Activated effector memory CD4-positive, alpha-beta T cell treated with anti-CD3 and anti-CD28 coated beads, Interleukin-2, amount 50 U/mL, for 16 hours (primary cell): ENCODE data around the gene MGAT3.
"Not testable (repeated sequence)": the region's sequence is repeated elsewhere in the genome, so short reads cannot be mapped to it uniquely, and the experiment has no call there.

Experiments used
- DNase-seq: peaks from one replicate; pipeline ENCODE4 v3.0.0-alpha.2; 2020

The MGAT3 gene

DNA sequence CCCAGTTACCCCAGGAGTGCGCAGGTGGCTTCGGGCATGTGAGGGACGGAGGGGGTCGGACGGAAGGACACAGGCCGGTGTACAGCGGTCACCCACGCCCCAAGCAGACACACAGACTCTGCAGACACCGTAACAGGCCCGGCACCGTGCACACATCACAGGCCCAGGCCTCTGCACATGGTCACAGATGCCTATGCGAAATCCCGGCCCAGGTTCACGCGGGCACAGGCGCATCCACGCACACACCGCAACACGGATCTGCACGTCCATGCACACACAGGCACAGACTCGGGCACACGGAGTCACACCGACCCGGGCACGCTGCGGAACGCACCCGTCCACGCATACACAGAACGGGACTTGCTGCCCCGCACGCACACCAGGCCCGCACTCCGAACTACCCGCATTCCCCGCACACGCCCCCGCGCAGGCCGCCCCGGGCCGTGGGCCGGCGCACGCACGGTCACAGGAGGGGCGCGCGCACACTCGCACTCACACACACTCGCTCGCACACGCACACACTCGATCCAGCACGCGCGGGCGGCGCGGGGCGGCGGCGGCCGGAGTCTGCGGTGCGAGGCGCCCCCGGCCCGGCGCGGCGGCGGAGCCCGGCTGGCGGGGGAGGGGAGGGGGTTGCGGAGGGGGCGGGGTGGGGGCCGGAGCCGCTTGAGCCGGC is at the start of gene MGAT3:
Gene MGAT3 (plus strand): TSS at position 491 of the 676 bp plus-strand sequence. CDS start 30,336 bp downstream, outside the sequence.
- DNase-seq: no peak

- DNase-seq: no peak
Observed at GRCh38 chr22:39408173-39408572, 48.6 kb upstream of the MGAT3 start.

GRCh38 chr22:39408807-39409206 is 48.0 kb upstream of the MGAT3 start:
- DNase-seq: no peak

GRCh38 chr22:39409516-39410029 is 47.2 kb upstream of the MGAT3 start:
- no peak for DNase-seq

GRCh38 chr22:39410264-39410663 is 46.5 kb upstream of the MGAT3 start:
- DNase-seq: no peak

DNA sequence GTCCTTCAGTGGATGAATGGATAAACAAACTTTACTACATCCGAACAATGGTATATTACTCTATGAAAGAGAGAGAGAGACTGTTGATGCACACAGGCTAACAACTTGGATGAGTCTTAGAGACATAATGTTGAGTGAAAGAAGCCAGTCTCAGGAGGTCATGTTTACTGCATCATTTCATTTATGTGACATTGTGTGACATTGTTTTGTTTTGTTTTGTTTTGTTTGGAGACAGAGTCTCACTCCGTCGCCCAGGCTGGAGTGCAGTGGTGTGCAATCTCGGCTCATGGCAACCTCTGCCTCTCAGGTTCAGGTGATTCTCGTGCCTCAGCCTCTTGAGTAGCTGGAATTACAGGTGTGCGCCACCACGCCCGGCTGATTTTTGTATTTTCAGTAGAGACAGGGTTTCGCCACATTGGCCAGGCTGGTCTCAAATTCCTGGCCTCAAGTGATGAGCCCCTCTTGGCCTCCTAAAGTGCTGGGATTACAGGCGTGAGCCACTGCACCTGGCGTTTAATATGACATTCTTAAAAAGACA is 44.9 kb upstream of the MGAT3 start:
- not testable (repeated sequence) for DNase-seq

DNA sequence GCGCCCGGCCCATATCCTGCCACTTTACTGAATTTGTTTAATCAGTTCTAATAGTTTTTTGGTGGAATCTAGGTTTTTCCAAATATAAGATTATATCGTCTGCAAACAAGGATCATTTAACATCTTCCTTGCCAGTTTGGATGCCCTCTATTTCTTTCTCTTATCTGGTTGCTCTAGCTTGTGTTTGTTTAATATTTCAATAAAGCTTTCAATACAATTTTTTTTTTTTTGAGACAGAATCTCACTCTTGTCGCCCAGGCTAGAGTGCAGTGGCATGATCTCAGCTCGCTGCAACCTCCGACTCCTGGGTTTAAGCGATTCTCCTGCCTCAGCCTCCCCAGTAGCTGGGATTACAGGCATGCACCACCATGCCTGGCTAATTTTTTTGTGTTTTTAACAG is 43.6 kb upstream of the MGAT3 start:
- DNase-seq: not testable (repeated sequence)

- no peak for DNase-seq
Observed at GRCh38 chr22:39414377-39414776, 42.4 kb upstream of the MGAT3 start.

DNA sequence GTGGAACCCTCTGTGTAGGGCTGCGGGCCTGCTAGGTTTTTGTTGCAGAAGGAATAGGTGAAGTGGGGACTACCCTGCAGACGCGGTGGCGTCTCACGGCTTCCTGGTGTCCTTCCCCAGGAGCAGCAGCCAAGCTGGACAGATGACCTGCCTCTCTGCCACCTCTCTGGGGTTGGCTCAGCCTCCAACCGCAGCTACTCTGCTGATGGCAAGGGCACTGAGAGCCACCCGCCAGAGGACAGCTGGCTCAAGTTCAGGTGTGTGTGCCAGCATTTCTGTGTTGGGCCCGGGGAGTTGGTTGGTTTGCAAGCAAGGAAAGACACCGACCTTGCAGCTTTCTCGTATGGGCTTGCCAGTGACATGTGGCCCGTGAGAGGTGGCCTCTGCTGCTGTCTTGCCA is 41.9 kb upstream of the MGAT3 start:
- no peak for DNase-seq

GRCh38 chr22:39415506-39415905 is 41.3 kb upstream of the MGAT3 start:
- DNase-seq: no peak

DNA sequence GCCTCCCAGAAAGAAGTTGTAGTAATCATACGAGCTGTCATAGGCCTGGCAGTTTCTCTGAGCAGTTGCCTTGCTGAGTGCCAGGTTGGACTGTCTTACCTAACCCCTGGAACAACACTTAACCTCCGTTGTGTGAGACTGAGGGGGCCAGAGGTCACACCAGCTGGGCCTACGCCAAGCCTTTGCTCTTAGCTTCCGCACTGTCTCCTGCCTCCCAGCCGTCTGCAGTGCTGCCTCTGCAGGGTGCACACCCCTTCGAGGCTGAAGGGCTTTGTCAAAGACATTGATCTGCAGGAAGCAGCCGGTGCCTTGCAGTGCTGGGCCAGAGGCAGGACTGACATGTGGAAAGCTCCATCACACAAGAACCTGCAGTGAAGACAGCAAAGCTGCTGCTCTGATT is 40.5 kb upstream of the MGAT3 start:
- DNase-seq: no peak

- no peak for DNase-seq
Observed at GRCh38 chr22:39417641-39418040, 39.2 kb upstream of the MGAT3 start.

DNA sequence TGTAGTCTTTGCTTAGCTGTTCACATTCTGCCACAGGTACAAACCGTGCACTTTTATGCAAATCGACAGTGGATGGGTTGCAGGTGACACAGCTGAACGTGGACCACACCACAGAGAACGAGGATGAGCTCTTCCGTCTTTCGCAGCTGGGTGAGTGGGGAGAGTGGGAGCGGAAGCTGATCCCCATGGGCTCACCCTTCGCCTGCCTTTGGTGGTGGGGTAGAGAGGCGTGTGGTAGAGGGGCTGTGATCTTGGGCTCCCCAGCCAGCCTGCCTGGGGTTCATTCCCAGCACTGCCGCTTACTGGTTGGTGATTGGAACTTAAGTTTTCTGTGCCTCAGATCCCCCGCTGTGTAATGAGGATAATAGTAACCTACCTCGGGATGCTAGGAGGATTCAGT is 38.1 kb upstream of the MGAT3 start:
- no peak for DNase-seq

- DNase-seq: no peak
Observed at GRCh38 chr22:39419096-39419495, 37.7 kb upstream of the MGAT3 start.

DNA sequence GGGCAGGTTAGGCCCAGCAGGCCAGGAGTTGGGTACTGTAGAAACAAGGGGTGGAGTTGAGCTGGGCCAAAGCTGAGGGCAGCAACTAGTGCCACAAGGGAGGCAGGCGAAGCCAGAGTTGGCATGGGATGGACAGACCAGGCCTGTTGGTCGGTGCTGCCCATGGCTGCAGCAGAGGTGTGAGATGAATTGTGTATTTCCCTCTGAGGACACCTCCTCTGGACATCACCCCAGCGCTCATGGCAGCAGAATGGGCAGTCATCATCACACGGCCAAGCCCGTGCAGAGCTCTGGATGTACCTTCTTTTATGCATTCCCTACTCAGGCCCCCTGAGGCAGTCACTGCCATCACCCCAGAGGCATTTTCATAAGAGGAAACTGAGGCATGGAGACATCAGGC is 36.9 kb upstream of the MGAT3 start:
- DNase-seq: no peak

- DNase-seq: no peak
Observed at GRCh38 chr22:39421691-39422090, 35.1 kb upstream of the MGAT3 start.

DNA sequence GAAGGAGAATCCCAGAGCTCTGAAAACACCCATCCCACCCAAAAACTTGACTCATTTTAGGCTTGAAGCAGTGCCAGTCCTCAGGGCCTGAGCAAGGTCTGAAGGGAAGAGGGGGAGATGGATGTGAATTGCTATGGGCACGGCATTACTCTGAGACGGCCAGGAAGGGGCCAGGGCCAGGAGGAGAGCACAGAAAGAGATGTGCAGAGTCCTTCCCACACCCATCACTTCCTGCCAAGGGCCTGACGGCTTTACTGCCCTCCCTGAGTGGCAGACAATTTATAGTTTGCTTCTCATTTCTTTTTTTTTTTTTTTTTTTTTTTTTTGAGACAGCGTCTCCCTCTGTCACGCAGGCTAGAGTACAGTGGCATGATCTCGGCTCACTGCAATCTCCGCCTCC is 34.7 kb upstream of the MGAT3 start:
- no peak for DNase-seq

DNA sequence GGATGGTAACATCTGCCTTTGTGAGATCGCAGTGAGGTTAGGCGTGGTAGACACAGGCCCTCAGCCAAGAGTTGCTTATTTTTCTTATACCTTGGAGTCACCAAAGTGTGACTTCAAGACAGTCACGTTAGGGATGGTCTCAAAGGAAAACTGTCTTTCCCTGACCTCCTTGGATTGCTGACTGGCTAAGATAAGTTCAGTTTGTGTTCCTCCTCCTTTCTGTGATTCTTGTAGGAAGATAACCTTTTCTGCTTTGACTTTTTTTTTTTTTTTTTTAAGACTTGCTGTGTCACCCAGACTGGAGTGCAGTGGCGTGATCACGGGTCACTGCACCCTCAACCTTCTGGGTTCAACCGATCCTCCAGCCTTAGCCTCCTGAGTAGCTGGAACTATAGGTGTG is 34.1 kb upstream of the MGAT3 start:
- DNase-seq: no peak

GRCh38 chr22:39423976-39424375 is 32.8 kb upstream of the MGAT3 start:
- DNase-seq: no peak

GRCh38 chr22:39426380-39427043 is 30.3 kb upstream of the MGAT3 start:
- no peak for DNase-seq

- DNase-seq: no peak
Observed at GRCh38 chr22:39427751-39428596, 28.8 kb upstream of the MGAT3 start.

- DNase-seq: no peak
Observed at GRCh38 chr22:39428597-39429071, 28.2 kb upstream of the MGAT3 start.

- DNase-seq: no peak
Observed at GRCh38 chr22:39429186-39429585, 27.6 kb upstream of the MGAT3 start.
